Fibroblast of skin of right quadriceps (primary cell): ENCODE measurements around the gene TLX2.
"Not testable (repeated sequence)": the region's sequence is repeated elsewhere in the genome, so short reads cannot be mapped to it uniquely, and the experiment has no call there.

Experiments
- DNase-seq: peaks from one replicate; pipeline ENCODE4 v3.0.0-alpha.2; 2013

Gene TLX2

GRCh38 chr2:74558284-74559230 lies 44.3 kb downstream of the TLX2 start:
- no peak for DNase-seq

GRCh38 chr2:74559912-74560311 lies 45.7 kb downstream of the TLX2 start:
- DNase-seq: no peak

- DNase-seq: no peak
Measured at GRCh38 chr2:74560591-74560990, 46.3 kb downstream of the TLX2 start.

- not testable (repeated sequence) for DNase-seq
Measured at GRCh38 chr2:74561022-74561421, 46.8 kb downstream of the TLX2 start.

DNA sequence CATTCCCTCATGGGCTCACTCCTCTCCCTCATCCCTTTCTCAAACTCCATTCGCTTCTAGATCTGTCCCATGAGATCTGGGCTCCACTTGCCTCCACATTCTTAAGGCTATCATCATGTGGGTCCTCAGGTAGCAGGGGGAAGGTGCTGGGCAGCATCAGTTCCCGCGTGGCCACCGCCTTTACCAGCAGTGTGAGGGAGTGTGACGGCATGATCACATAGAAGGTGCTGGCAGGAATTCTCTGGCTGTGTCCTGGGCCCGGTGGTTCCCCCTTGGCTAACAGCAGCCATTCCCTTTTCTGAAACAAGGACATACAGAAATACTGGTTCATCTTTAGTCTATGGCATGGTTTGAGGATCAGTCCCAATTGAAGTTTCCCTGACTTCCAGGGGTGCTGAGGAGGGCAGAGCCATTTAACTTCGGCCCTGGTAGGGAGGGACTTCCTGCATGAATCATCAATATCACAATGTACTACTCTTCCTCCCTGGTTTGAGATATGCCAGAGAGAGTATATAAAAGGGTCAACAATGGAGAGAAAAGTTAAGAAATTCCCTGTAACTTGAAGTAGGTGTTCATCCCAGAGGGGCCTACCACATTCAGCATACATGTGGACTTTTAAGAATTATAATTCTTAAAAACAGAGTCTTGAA lies 48.0 kb downstream of the TLX2 start:
- DNase-seq: no peak

DNA sequence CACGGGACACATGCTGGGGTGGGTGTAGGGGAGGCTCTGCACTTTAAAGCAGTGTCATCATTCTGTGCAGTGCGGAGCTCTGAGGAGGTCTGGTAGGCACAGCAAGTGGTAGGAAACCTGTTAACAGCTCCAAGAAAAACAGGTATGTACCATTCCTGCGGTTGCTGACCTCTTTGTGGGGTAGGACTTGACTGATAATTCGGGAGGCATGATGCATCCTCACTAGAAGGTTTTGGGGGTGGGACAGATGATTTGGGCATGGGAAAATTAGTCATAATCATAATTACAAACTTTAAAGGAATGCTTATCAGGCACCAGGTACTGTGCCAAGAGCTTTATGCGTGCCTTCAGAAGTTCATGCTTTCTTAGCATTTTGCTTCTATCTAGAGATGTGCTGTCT lies 50.0 kb downstream of the TLX2 start:
- DNase-seq: peak; percentile 57

DNA sequence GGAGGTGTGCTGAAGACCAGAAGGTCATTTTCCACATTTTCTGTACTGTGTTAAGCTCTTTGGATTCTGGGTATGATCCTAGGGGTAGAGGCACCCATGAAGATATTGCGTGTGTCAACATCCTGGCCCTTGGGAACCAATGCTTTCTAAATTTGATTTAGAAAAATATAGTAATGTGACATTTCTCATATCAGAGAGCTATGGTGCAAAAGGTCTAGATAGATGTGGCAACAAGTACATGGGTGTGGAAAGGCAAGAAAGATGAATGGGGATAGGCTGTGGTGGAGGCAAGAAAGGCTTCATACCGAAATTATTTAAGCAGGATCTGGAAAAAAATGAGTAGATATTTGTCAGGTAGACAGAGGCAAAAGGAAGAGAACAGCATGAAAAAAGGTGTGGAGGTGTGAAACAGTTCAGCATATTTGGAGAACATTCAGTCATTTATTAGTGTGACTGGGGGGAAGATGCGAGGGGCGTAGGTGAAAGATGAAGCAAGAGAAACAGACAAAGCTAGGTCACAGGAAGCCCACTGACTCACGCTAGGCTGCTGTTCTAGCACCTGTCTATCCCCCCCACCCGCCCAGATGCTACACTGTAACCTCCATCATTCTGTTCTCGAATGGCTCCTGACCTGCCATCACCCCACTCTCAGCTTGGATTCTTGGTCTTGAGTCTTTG lies 52.0 kb downstream of the TLX2 start:
- DNase-seq: no peak

DNA sequence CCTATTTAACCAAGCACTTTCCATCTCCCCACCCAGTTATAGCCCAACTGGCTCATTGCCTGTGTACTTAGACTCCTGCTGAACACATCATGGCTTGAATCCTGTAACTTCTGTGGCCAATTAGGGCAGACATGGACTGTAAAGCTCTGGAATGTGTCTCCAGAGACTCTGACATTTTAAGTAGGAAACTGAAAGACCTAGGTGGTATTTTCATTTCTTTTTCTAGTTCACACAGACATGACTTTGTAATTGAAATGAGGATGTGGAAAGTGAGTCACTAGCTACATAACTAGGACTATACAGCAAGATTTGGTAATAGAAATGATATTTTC lies 52.5 kb downstream of the TLX2 start:
- peak; percentile 99 for DNase-seq
